Right lobe of liver (tissue), 4 donors: ENCODE measurements around the gene GRIK2.

Experiments
- POLR2A ChIP-seq: fragments of 450-650 bp; IDR thresholded peaks from one replicate; pipeline ENCODE4 v1.6.1; 2017; ENCODE audit warnings: antibody characterized with exemption, mild to moderate bottlenecking
- TF ChIP-seq, protein P1 (sequence below), 4 donors: fragments of 200-600 bp in 3 of 4; fragments of 450-650 bp in 1 of 4; IDR thresholded peaks; one replicate each; pipeline versions ENCODE4 v1.5.1 to v1.8.0; 2016 to 2022; ENCODE audit warnings: antibody characterized with exemption in 4 of 4, mild to moderate bottlenecking in 2 of 4
- donor health status: DM: no; HTN: no; CAD: no.
- donor health status: DM: no; HTN: no; CAD: no.
- donor health status: DM: no; HTN: yes; CAD: no.

DNA sequence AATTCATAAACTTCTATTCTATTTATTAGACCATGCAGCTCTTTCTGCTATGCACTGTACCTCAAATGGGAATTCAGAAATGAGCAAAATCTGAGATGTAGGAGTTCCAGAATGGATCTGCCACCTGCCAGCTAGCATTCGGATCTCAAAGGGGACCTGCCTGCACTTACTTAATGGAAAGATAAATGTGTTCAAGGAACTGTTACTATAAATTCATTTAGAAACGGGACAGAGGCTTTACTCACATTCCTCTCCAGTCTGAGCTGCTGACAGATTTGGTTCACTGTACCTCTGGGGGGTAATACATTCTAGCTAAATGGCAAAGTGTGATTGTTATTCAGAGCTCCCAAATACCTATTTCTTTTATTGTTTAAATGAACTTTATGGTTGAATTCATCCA is 384.1 kb downstream of the GRIK2 start:
- TF ChIP-seq, protein P1, sequence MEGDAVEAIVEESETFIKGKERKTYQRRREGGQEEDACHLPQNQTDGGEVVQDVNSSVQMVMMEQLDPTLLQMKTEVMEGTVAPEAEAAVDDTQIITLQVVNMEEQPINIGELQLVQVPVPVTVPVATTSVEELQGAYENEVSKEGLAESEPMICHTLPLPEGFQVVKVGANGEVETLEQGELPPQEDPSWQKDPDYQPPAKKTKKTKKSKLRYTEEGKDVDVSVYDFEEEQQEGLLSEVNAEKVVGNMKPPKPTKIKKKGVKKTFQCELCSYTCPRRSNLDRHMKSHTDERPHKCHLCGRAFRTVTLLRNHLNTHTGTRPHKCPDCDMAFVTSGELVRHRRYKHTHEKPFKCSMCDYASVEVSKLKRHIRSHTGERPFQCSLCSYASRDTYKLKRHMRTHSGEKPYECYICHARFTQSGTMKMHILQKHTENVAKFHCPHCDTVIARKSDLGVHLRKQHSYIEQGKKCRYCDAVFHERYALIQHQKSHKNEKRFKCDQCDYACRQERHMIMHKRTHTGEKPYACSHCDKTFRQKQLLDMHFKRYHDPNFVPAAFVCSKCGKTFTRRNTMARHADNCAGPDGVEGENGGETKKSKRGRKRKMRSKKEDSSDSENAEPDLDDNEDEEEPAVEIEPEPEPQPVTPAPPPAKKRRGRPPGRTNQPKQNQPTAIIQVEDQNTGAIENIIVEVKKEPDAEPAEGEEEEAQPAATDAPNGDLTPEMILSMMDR (IDR thresholded peaks at IDR 0.05), result no peak
- TF ChIP-seq POLR2A, result no peak
